OCI-M2 (cell line): ENCODE measurements around the gene TNFRSF8.

Experiments used
- DNase-seq: peaks from one replicate; lab custom pipeline; 2025; ENCODE audit not compliant: unreplicated experiment; lab: John Stamatoyannopoulos, UW

TNFRSF8 gene

DNA sequence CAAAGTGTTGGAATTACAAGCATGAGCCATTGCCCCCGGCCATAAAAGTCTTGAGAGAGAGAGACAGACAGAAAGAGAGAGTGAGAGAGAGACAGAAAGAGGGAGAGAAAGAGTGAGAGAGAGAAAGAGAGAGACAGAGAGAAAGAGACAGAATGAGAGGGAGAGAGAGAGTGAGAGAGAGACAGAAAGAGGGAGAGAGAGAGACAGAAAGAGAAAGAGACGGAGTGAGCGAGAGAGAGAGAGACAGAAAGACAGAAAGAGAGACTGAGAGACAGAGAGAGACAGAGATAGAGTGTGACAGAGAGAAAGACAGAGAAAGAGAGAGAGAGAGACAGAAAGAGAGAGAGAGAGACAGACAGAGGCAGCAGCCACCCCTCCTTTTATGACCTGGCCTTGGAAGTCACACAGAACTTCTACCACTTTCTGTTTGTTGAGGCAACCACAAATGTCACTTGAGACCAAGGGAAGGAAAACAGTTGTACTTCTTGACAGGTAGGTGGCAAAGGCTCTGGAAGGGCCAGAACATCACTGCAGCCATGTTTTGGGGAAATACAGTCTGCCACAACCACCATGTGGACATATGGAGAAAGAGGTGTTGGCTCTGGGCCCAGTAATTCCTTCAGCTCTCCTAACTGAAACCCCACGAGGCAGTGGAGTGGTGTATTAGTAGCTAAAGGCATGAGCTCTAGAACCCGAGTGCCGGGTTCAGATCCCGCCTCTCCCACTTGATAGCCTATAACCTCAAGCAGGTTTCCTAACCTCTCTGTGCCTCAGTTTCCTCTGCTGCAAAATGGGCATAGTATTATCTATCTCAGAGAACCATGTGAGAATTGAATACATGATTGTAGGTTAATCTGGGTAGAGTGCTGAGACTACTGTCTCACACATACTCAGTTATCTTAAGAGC is 50.6 kb downstream of the TNFRSF8 start:
- DNase-seq, result no peak

- DNase-seq, result no peak
Observed at GRCh38 chr1:12114340-12114683, 51.2 kb downstream of the TNFRSF8 start.

GRCh38 chr1:12114916-12115315 is 51.8 kb downstream of the TNFRSF8 start:
- no peak for DNase-seq

DNA sequence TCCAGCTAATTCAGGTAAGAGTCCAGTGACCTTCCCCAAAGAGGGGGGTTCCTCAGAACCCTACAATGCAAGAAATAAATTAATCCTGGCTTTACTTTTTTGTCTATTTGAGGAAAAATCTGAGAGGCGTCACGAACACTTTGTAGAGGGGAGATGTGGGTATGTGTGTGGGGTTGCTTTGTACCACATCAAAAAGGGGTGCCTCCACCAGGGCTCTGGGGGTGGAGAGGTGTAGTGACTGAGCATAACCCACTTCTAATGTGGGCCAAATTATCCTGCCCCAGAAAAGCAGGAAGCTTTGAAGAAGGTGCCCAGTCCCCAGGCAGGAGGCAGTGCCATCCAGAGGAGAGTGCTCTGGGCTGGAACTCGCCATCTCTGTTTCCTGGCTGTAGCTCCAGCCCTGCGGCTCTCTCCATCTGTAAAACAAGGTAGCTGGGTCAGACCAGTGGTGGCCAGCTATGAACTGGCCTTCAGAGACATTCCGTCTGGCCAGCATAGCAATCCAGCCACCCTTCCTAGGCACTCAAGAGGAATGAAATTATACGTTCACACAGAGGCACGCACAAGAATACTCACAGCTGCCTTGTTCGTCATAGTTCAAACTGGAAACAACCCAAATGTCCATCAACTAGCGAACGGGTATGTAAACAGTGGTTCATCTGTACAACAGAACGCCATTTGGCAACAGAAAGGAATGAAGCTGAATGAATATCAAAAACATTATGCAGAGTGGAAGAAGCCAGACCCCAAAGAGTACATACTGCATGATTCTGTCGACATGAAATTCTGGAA is 58.3 kb downstream of the TNFRSF8 start:
- DNase-seq, result no peak

DNA sequence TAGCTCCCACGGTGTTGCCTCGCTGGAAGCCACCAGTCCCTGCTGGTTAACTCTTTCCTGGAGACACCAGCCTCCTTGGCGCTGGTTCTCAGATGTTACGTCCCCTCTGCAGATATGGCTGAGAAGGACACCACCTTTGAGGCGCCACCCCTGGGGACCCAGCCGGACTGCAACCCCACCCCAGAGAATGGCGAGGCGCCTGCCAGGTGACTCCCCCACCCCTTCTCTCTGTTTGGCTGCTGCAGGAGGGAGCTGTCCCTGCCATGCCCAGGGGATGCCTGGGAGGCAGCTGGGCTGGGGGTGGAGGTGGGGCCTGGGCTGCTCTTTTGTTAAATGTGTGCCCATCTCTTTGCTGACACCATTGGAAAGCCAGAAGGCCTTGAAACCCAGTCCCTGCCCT is 60.1 kb downstream of the TNFRSF8 start:
- no peak for DNase-seq

DNA sequence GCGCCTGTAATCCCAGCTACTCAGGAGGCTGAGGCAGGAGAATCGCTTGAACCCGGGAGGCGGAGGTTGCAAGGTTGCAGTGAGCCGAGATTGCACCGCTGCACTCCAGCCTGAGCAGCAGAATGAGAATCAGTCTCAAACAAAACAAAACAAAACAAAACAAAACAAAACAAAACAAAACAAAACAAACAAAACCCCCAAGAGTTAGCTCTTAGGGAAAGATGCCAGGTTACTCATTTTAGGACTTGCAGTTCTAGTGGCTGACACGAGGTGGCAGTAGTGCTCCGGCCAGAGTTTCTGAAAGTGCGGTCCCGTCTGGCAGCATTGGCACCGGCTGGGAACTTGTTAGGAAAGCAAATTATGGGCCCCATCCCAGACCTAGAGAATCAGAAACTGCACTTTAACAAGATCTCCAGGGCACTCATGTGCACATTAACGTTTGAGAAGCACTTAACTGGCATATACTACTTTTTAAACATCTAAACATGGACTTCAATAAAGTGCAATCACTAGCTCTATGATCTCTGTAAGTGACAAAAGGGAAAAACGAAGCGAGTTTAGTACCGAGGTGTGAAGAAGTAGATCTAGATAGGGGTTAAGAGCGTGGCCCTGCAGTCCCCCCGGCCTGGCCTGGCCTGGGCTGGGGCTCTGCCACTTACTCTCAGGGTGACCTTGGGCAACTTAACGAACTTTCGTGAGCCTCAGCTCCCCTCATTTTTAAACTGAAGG is 61.8 kb downstream of the TNFRSF8 start:
- DNase-seq, result peak; percentile 30

GRCh38 chr1:12125422-12126355 is 62.6 kb downstream of the TNFRSF8 start:
- no peak for DNase-seq

DNA sequence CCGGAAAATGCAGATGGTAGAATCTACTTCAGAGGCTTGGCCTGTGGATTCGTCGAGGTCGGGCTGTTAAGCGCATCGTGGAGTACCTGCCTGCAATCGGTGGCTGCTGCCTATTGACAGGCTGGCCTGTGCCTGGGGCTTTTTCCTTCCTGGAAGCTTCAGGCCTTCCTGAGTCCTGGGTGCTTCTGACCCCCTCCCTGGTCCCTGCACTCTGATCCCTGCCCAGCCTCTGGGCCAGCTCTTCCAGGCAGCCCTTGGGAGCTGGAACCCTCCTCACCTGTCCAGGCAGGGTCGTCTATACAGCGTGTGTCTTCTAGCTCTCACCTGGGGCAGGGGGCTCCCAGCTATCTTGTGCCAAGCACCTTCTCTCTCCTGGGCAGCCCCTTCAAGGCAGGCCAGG is 63.7 kb downstream of the TNFRSF8 start:
- no peak for DNase-seq

- DNase-seq, result no peak
Observed at GRCh38 chr1:12127206-12127810, 64.2 kb downstream of the TNFRSF8 start.

- no peak for DNase-seq
Observed at GRCh38 chr1:12128120-12128519, 65.0 kb downstream of the TNFRSF8 start.

- DNase-seq, result no peak
Observed at GRCh38 chr1:12129624-12130023, 66.5 kb downstream of the TNFRSF8 start.

- no peak for DNase-seq
Observed at GRCh38 chr1:12130466-12131130, 67.5 kb downstream of the TNFRSF8 start.

DNA sequence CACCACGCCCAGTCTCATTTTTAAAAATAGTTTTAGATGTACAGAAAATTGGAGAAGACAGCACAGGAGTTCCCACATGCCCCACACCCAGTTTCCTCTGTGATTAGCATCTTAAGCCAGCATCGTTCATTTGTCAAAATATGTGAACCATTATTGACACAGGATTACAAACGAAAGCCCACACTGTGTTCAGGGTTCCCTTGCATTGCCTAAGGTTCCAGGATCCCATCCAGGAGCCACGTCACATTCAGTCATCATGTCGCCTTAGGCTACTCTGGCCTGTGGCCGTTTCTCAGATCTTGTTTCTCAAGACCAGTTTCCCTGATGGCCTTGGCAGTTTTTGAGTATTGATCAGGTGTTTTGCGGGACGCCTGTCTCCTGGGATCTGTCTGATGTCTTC is 69.0 kb downstream of the TNFRSF8 start:
- no peak for DNase-seq

GRCh38 chr1:12134716-12135115 is 71.6 kb downstream of the TNFRSF8 start:
- no peak for DNase-seq

DNA sequence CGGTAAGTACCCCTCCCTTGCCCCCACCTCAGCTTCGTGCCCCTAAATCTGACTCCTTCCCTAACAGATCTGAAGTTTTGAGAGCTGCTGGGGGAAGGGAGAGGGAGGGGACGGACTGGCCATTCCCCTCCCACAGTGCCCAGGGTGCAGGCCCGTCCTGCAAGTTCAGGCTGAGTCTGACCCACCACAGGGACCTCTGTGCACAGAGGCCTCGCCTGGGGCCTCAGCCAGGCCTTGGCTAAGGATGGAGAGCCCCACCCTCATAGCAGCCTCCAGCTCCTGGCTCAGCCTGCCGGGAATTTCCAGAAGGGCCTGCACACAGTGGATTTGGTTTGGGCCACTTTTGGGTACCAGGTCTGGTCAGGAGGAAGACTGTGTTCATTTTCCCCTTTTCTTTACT is 72.5 kb downstream of the TNFRSF8 start:
- no peak for DNase-seq

DNA sequence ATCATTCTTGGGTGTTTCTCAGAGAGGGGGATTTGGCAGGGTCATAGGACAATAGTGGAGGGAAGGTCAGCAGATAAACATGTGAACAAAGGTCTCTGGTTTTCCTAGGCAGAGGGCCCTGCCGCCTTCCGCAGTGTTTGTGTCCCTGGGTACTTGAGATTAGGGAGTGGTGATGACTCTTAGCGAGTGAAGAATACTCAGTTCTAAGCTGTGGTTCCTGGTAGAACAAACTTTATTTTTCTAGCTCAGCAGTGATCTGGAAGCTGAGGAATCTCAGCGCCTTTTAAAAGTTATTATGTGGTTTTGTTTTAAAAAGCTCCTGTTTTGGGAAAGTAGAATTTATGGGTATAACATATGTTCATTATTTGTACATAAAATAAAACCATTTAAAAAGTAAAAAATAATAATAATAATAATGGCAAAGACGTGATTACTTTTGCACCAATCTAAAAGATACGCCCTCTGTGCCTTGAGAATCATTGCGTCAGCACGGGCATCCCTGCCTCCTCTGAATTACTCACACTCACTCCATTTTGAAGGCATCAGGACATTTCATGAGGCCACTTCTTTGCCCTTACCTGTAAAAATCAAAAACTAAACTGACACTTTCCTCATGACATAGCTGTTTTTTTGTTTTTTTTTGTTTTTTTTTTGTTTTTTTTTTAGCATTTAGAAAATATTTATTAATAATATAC is 74.0 kb downstream of the TNFRSF8 start:
- DNase-seq, result no peak

DNA sequence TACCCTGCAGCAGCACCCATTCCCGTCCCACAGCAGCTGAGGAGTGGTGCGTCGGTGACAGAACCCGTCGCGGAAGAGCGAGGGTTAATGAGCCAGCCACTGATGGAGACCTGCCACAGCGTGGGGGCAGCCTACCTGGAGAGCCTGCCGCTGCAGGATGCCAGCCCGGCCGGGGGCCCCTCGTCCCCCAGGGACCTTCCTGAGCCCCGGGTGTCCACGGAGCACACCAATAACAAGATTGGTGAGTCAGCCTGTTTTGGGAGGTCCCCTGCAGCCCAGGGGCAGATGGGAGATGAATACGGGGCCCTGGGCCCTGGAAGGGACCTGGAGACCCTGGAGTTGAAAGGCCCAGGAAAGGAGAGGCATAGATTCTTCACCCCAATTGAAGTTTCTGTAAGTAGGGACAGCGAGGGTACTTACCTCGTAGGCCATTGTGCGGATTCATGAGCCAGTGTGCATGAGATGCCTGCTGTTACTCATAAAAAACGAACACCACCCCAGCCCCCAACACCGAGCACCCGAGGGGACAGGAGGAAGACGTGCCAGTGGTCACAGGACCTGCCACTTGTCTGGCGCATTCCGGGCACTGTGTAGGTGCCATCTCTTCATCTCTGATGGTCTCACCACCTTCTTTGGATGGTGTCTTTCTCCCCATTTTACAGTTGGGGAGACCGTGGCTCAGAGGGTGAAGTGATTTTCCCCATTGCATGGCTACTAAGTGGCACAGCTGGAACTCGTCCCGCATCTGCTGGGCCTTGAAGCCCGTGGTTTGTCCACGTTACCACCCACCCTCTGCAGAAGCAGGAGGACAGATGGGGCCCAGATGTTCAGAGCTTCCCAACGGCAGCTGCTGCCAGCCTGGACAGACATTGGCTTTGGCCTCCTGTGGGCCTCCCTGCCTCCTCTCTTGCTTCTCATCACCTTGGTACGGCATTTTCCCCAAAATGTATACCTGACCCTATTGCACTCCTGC is 75.4 kb downstream of the TNFRSF8 start:
- no peak for DNase-seq

GRCh38 chr1:12140016-12140415 is 76.9 kb downstream of the TNFRSF8 start:
- DNase-seq, result no peak
